Fibroblast of lung (primary cell): ENCODE results near the gene CAMTA1. TPM values are rescaled to one million over a fixed set of nuclear protein-coding genes. Genes with fewer than 3 reads are reported as not detected.

Experiments used
- DNase-seq, 2 donors: peaks; one replicate each; pipeline versions ENCODE4 v3.0.0 to v3.0.0-alpha.2; 2010; ENCODE audit warnings: low read depth in 2 of 2
- H2AFZ ChIP-seq: 2 replicates; pipeline ENCODE4 v1.5.1; 2012; ENCODE audit warnings: low read length, control low read depth, inconsistent platforms
- H3K27ac ChIP-seq: 2 replicates; pipeline ENCODE4 v1.5.1; 2011; ENCODE audit warnings: low read length, control low read depth; ENCODE audit not compliant: insufficient read depth
- H3K27me3 ChIP-seq: 2 replicates; pipeline ENCODE4 v1.5.1; 2011; ENCODE audit warnings: mild to moderate bottlenecking, low read length; ENCODE audit not compliant: control insufficient read depth, insufficient read depth
- H3K36me3 ChIP-seq: 2 replicates; pipeline ENCODE4 v1.5.1; 2011; ENCODE audit warnings: low read length; ENCODE audit not compliant: control insufficient read depth, insufficient read depth
- H3K4me1 ChIP-seq: 2 replicates; pipeline ENCODE4 v1.5.1; 2011; ENCODE audit warnings: low read length; ENCODE audit not compliant: control insufficient read depth, insufficient read depth; ENCODE audit errors: extremely low read depth
- H3K4me2 ChIP-seq: 2 replicates; pipeline ENCODE4 v1.5.1; 2011; ENCODE audit warnings: low read length, control low read depth; ENCODE audit not compliant: insufficient read depth; ENCODE audit errors: extremely low read depth
- H3K4me3 ChIP-seq, 4 experiments: fragments of 200-600 bp in 1 of 4; sonication (generic) in 1 of 4; replicated peaks in 1 of 4; 2 replicates each; pipeline ENCODE4 v1.5.1; 2011 to 2016; ENCODE audit warnings: low read length in 4 of 4, low read depth in 3 of 4, mild to moderate bottlenecking in 3 of 4, control low read depth in 2 of 4, inconsistent platforms in 1 of 4, mixed read lengths in 1 of 4; ENCODE audit not compliant: insufficient read depth in 1 of 4; ENCODE audit errors: control extremely low read depth in 1 of 4
- H3K79me2 ChIP-seq: 2 replicates; pipeline ENCODE4 v1.5.1; 2012; ENCODE audit warnings: mild to moderate bottlenecking, low read length, inconsistent platforms; ENCODE audit not compliant: control insufficient read depth, insufficient read depth
- H3K9ac ChIP-seq: 2 replicates; pipeline ENCODE4 v1.5.1; 2011; ENCODE audit warnings: mild to moderate bottlenecking, low read length, control low read depth; ENCODE audit not compliant: insufficient read depth
- H3K9me3 ChIP-seq: 2 replicates; pipeline ENCODE4 v1.5.1; 2012; ENCODE audit warnings: low read depth, low read length; ENCODE audit not compliant: control insufficient read depth, insufficient read depth
- H4K20me1 ChIP-seq: 2 replicates; pipeline ENCODE4 v1.5.1; 2011; ENCODE audit warnings: low read length; ENCODE audit not compliant: control insufficient read depth, insufficient read depth; ENCODE audit errors: extremely low read depth
- EZH2 ChIP-seq: IDR thresholded peaks from 2 replicates; pipeline ENCODE4 v1.5.1; 2012; ENCODE audit warnings: low read length, control low read depth, mild to moderate bottlenecking; ENCODE audit errors: missing control alignments
- polyA plus RNA-seq, 2 donors: library from polyadenylated mRNA; depleted of rRNA in 1 of 2; stranded (reverse) in 1 of 2; unstranded in 1 of 2; fragments of >200 nt; gene quantifications; 2 replicates each; pipeline ENCODE4 v1.2.1, GENCODE V29; 2011 to 2012; ENCODE audit warnings: missing spikeins in 1 of 2
- total RNA-seq: library from RNA; depleted of rRNA; stranded (reverse); fragments of >200 nt; gene quantifications from 2 replicates; pipeline ENCODE4 v1.2.1, GENCODE V29; 2014
- TF ChIP-seq, protein P1 (sequence below), 2 donors: IDR thresholded peaks in 1 of 2; conservative IDR thresholded peaks in 1 of 2; 1 replicate in 1 of 2; 2 replicates in 1 of 2; pipeline ENCODE4 v1.5.1; 2011 to 2012; ENCODE audit warnings: low read length in 2 of 2, control low read depth in 1 of 2, inconsistent platforms in 1 of 2, low read depth in 1 of 2, mild to moderate bottlenecking in 1 of 2

CAMTA1 gene
- total and polyA plus RNA-seq, 2 donors (not counting 1 experiment from before 2014, with no cell fraction given): 47.6 to 86.0 TPM

GRCh38 chr1:7089497-7089896 is 304.2 kb downstream of the CAMTA1 start:
- no peak for DNase-seq
- H3K4me3 ChIP-seq: no peak overlapping the region
- H3K4me1 ChIP-seq: no peaks in the 10 kb centered on the region
- H3K79me2 ChIP-seq: no peaks in the 10 kb centered on the region
- no peak overlapping the region for H2AFZ ChIP-seq
- no peak overlapping the region for H3K4me2 ChIP-seq
- no peaks in the 10 kb centered on the region for H3K9me3 ChIP-seq
- H3K27me3 ChIP-seq: no peaks in the 10 kb centered on the region
- no peak overlapping the region for H3K9ac ChIP-seq
- H3K36me3 ChIP-seq: no peaks in the 10 kb centered on the region
- H3K27ac ChIP-seq: no peak overlapping the region
- H4K20me1 ChIP-seq: no peaks in the 10 kb centered on the region
- no peak for TF ChIP-seq EZH2
- TF ChIP-seq, protein P1, sequence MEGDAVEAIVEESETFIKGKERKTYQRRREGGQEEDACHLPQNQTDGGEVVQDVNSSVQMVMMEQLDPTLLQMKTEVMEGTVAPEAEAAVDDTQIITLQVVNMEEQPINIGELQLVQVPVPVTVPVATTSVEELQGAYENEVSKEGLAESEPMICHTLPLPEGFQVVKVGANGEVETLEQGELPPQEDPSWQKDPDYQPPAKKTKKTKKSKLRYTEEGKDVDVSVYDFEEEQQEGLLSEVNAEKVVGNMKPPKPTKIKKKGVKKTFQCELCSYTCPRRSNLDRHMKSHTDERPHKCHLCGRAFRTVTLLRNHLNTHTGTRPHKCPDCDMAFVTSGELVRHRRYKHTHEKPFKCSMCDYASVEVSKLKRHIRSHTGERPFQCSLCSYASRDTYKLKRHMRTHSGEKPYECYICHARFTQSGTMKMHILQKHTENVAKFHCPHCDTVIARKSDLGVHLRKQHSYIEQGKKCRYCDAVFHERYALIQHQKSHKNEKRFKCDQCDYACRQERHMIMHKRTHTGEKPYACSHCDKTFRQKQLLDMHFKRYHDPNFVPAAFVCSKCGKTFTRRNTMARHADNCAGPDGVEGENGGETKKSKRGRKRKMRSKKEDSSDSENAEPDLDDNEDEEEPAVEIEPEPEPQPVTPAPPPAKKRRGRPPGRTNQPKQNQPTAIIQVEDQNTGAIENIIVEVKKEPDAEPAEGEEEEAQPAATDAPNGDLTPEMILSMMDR (conservative IDR thresholded peaks at IDR 0.05 in 1 of 2, IDR thresholded peaks at IDR 0.05 in 1 of 2; ENCODE audit: low read depth in 1 of 2, low read length in 2 of 2): no peak

DNA sequence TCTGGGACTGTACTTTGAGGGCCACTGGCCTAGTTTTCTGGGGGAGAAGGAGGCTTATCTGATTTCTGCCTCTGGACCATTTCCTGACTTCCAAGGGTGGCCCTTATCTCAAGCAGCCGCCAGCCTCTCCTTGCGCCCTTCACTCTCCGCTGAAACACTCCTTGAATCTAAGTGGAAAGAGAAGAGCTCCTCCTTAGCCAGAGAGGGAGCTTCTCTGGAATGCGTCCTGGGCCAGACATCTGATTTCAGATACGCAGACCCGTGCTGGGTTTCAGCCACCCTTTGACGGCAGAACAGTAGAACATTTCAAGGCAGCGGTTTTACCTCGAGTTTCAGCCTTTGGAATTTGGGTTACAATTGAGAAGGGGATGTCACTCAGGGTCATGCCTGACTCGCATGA is 308.0 kb downstream of the CAMTA1 start:
- Histone ChIP-seq H2AFZ (no peak overlapping the region), H3K27me3 (no peaks in the 10 kb centered on the region), H3K27ac (no peak overlapping the region), H3K4me3 (no peak overlapping the region), H3K79me2 (no peaks in the 10 kb centered on the region), H3K4me1 (no peaks in the 10 kb centered on the region), H3K9ac (no peak overlapping the region), H3K4me2 (no peak overlapping the region), H3K9me3 (no peaks in the 10 kb centered on the region), H3K36me3 (no peaks in the 10 kb centered on the region), H4K20me1 (no peaks in the 10 kb centered on the region)
- no peak for DNase-seq
- TF ChIP-seq EZH2: no peak
- TF ChIP-seq, protein P1 (conservative IDR thresholded peaks at IDR 0.05 in 1 of 2, IDR thresholded peaks at IDR 0.05 in 1 of 2; ENCODE audit: low read depth in 1 of 2, low read length in 2 of 2): no peak

DNA sequence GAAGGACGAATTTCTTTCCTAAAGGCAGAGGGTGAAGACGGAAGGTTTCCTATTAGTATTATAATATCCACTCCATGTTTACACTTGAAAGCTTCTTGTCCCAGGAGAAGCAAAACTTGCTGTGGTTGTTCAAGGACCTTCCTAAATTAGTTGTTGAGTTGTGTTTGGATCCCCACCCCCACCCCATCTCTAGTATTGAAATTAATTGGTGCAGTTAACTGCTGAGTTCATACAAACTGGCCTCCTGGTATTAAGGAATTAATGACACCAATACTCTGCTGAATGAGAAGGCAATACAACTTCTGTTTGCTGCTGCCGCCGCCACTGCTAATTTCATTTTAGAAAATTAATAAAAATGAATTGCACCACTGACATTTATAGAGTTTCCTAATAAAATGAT is 308.8 kb downstream of the CAMTA1 start:
- no peaks in the 10 kb centered on the region for H3K79me2 ChIP-seq
- no peaks in the 10 kb centered on the region for H3K9me3 ChIP-seq
- DNase-seq: no peak
- H3K27me3 ChIP-seq: no peaks in the 10 kb centered on the region
- no peaks in the 10 kb centered on the region for H4K20me1 ChIP-seq
- no peak overlapping the region for H3K27ac ChIP-seq
- TF ChIP-seq, protein P1 (conservative IDR thresholded peaks at IDR 0.05 in 1 of 2, IDR thresholded peaks at IDR 0.05 in 1 of 2; ENCODE audit: low read depth in 1 of 2, low read length in 2 of 2): no peak
- TF ChIP-seq EZH2: no peak
- no peaks in the 10 kb centered on the region for H3K36me3 ChIP-seq
- no peak overlapping the region for H3K4me3 ChIP-seq
- no peak overlapping the region for H3K9ac ChIP-seq
- no peak overlapping the region for H2AFZ ChIP-seq
- H3K4me1 ChIP-seq: no peaks in the 10 kb centered on the region
- H3K4me2 ChIP-seq: no peak overlapping the region
